K562 (cell line): ENCODE data around the gene IL5. TPM values are rescaled to one million over a fixed set of nuclear protein-coding genes. Genes with fewer than 3 reads are reported as not detected.

Experiments used
- CHAMP1 ChIP-seq: fragments of 450-650 bp; IDR thresholded peaks from 2 replicates; pipeline ENCODE4 v1.6.1; 2016; ENCODE audit warnings: mild to moderate bottlenecking
- CREM ChIP-seq: IDR thresholded peaks from 2 replicates; pipeline ENCODE4 v1.6.1; 2014; ENCODE audit warnings: antibody characterized with exemption, low read depth
- CUX1 ChIP-seq: fragments of 200-800 bp; sonication (Bioruptor generic); IDR thresholded peaks from 2 replicates; pipeline ENCODE4 v1.6.1; 2016; ENCODE audit warnings: missing genetic modification characterization, missing compliant biosample characterization
- GTF2A2 ChIP-seq: IDR thresholded peaks from 2 replicates; pipeline ENCODE4 v1.6.1; 2016; ENCODE audit warnings: mild to moderate bottlenecking, missing genetic modification characterization, missing compliant biosample characterization
- MTA2 ChIP-seq: fragments of 450-650 bp; IDR thresholded peaks from 2 replicates; pipeline ENCODE4 v1.6.1; 2016; ENCODE audit warnings: low read depth
- NKRF ChIP-seq: fragments of 450-650 bp; IDR thresholded peaks from 2 replicates; pipeline ENCODE4 v1.6.1; 2016; ENCODE audit warnings: borderline replicate concordance
- PYGO2 ChIP-seq: fragments of 450-650 bp; IDR thresholded peaks from 2 replicates; pipeline ENCODE4 v1.6.1; 2016; ENCODE audit warnings: mild to moderate bottlenecking, missing genetic modification characterization, moderate library complexity, missing compliant biosample characterization
- STAG1 ChIP-seq: sonication (generic); formaldehyde crosslinking; IDR thresholded peaks from 2 replicates; pipeline ENCODE4 v1.5.0; 2020; ENCODE audit warnings: missing genetic modification reagents, borderline replicate concordance
- STAT6 ChIP-seq: sonication (generic); formaldehyde crosslinking; IDR thresholded peaks from 2 replicates; pipeline ENCODE4 v1.8.1; 2023; ENCODE audit warnings: mild to moderate bottlenecking, missing genetic modification reagents
- ZC3H8 ChIP-seq: fragments of 450-650 bp; IDR thresholded peaks from 2 replicates; pipeline ENCODE4 v1.6.1; 2017
- ZNF589 ChIP-seq: fragments of 200-800 bp; sonication (Bioruptor generic); IDR thresholded peaks from 2 replicates; pipeline ENCODE4 v1.6.1; 2016; ENCODE audit warnings: low read depth, missing genetic modification characterization, missing compliant biosample characterization
- ZNF778 ChIP-seq: fragments of 450-650 bp; formaldehyde crosslinking; IDR thresholded peaks from 2 replicates; pipeline ENCODE4 v1.4.0; 2020; ENCODE audit warnings: mild to moderate bottlenecking, moderate library complexity
- polyA plus RNA-seq, 8 experiments: library from polyadenylated mRNA; depleted of rRNA in 4 of 8; stranded (reverse) in 5 of 8; unstranded in 3 of 8; fragments of >200 nt; fragmentation: Nextera tagmentation in 2 of 8; fragmentation: Illumina TruSeq in 1 of 8; extraction: Ambion mirVana in 2 of 8; extraction: Trizol in 1 of 8; gene quantifications; 2 replicates each; pipeline versions ENCODE4 v1.2.1 to v1.2.3, GENCODE V29; 2011 to 2014; ENCODE audit warnings: inconsistent platforms in 1 of 8, missing spikeins in 1 of 8
- total RNA-seq, 7 experiments: library from RNA; depleted of rRNA in 6 of 7; stranded (reverse); fragments of >200 nt in 6 of 7; fragmentation: Illumina TruSeq in 2 of 7; extraction: Trizol in 2 of 7; gene quantifications; 2 replicates each; pipeline versions ENCODE4 v1.2.1 to v1.2.3, GENCODE V29; 2011 to 2021; ENCODE audit warnings: low replicate concordance in 1 of 7

The IL5 gene
- total and polyA plus RNA-seq, 9 of the 15 experiments (the other 6 are each of a cell fraction or from before 2014, with no cell fraction given): 0.44 TPM; not detected in 8

- TF ChIP-seq STAT6 (peak; percentile 74; the same call in 1 of the 2 replicates), NKRF (peak; percentile 90; the same call in 1 of the 2 replicates), ZNF589 (CRISPR knock-in tag) (no peak), CREM (peak; percentile 82), STAG1 (no peak), GTF2A2 (peak; percentile 74), CHAMP1 (no peak), ZNF778 (no peak), PYGO2 (tag) (no peak), MTA2 (no peak), ZC3H8 (no peak), CUX1 (CRISPR knock-in tag) (0 out of 2 replicates have a peak, but pooled peaks have one; percentile 12)
Measured at GRCh38 chr5:132556763-132557477, 13.6 kb upstream of the IL5 start, which contains the start of gene RAD50 (continued).
